KG1 (cell line): Measurements from ENCODE around the gene NAXE.
"Not testable (repeated sequence)": the region's sequence is repeated elsewhere in the genome, so short reads cannot be mapped to it uniquely, and the experiment has no call there.

ENCODE experiments used
- DNase-seq: peaks from one replicate; lab custom pipeline; 2025; lab: John Stamatoyannopoulos, UW

NAXE gene

GRCh38 chr1:156593661-156593989 lies 2.0 kb downstream of the NAXE start:
- DNase-seq: no peak

- no peak for DNase-seq
Observed at GRCh38 chr1:156594190-156594589, 2.6 kb downstream of the NAXE start.

- no peak for DNase-seq
Observed at GRCh38 chr1:156595016-156595415, 3.4 kb downstream of the NAXE start.

- DNase-seq: no peak
Observed at GRCh38 chr1:156596426-156596825, 4.8 kb downstream of the NAXE start.

- DNase-seq: no peak
Observed at GRCh38 chr1:156598125-156598524, 6.5 kb downstream of the NAXE start.

- no peak for DNase-seq
Observed at GRCh38 chr1:156598731-156599432, 7.3 kb downstream of the NAXE start.

GRCh38 chr1:156599811-156600210 lies 8.2 kb downstream of the NAXE start:
- DNase-seq: peak; percentile 28

GRCh38 chr1:156600733-156601121 lies 9.2 kb downstream of the NAXE start:
- DNase-seq: no peak

- DNase-seq: peak; percentile 78
Observed at GRCh38 chr1:156601122-156601830, 9.7 kb downstream of the NAXE start, which contains the start of gene GPATCH4. Gene GPATCH4, minus strand, starts transcription at chr1:156601479.

GRCh38 chr1:156601892-156602291 lies 10.3 kb downstream of the NAXE start:
- DNase-seq: no peak

GRCh38 chr1:156602557-156602993 lies 11.0 kb downstream of the NAXE start:
- no peak for DNase-seq

GRCh38 chr1:156607344-156607743 lies 15.8 kb downstream of the NAXE start:
- DNase-seq: not testable (repeated sequence)

GRCh38 chr1:156608036-156608674 lies 16.6 kb downstream of the NAXE start:
- DNase-seq: peak; percentile 51

- no peak for DNase-seq
Observed at GRCh38 chr1:156608981-156609380, 17.4 kb downstream of the NAXE start.

GRCh38 chr1:156610072-156610471 lies 18.5 kb downstream of the NAXE start:
- not testable (repeated sequence) for DNase-seq

GRCh38 chr1:156612666-156613065 lies 21.1 kb downstream of the NAXE start:
- DNase-seq: no peak

GRCh38 chr1:156615946-156616345 lies 24.4 kb downstream of the NAXE start:
- DNase-seq: no peak

GRCh38 chr1:156616463-156616862 lies 24.9 kb downstream of the NAXE start:
- DNase-seq: no peak

- no peak for DNase-seq
Observed at GRCh38 chr1:156618853-156619581, 27.4 kb downstream of the NAXE start, which contains the start of gene HAPLN2. Gene HAPLN2, plus strand, starts transcription at chr1:156619415. Its CDS starts 4,076 bp downstream, at chr1:156623491.

GRCh38 chr1:156619582-156619955 lies 28.0 kb downstream of the NAXE start:
- DNase-seq: no peak

- no peak for DNase-seq
Observed at GRCh38 chr1:156622581-156623297, 31.2 kb downstream of the NAXE start.
